AG04449 (cell line): ENCODE measurements around the gene CCDC116.

Experiments
- CTCF ChIA-PET: fragments of 350-600 bp; formaldehyde crosslinking; extraction: SDS; loops from one replicate; lab custom pipeline; 2021; ENCODE audit warnings: antibody characterized with exemption; lab: Yijun Ruan, JAX
- POLR2A ChIA-PET: fragments of 400-600, 350-600 bp; formaldehyde crosslinking; extraction: SDS; loops from one replicate; lab custom pipeline; 2020; ENCODE audit warnings: antibody characterized with exemption, inconsistent platforms; lab: Yijun Ruan, JAX
- DNase-seq: peaks from one replicate; pipeline ENCODE4 v3.0.0-alpha.2; 2010; ENCODE audit warnings: low read depth, low spot score
- H3K4me3 ChIP-seq: 2 replicates; pipeline ENCODE4 v1.5.1; 2011; ENCODE audit warnings: low read depth, mild to moderate bottlenecking, control low read depth, low read length
- TF ChIP-seq, protein P1 (sequence below): IDR thresholded peaks from one replicate; pipeline ENCODE4 v1.5.1; 2011; ENCODE audit warnings: mild to moderate bottlenecking, moderate library complexity, low read length, control low read depth, inconsistent platforms; ENCODE audit not compliant: insufficient read depth; ENCODE audit errors: missing control alignments

CCDC116 gene

DNA sequence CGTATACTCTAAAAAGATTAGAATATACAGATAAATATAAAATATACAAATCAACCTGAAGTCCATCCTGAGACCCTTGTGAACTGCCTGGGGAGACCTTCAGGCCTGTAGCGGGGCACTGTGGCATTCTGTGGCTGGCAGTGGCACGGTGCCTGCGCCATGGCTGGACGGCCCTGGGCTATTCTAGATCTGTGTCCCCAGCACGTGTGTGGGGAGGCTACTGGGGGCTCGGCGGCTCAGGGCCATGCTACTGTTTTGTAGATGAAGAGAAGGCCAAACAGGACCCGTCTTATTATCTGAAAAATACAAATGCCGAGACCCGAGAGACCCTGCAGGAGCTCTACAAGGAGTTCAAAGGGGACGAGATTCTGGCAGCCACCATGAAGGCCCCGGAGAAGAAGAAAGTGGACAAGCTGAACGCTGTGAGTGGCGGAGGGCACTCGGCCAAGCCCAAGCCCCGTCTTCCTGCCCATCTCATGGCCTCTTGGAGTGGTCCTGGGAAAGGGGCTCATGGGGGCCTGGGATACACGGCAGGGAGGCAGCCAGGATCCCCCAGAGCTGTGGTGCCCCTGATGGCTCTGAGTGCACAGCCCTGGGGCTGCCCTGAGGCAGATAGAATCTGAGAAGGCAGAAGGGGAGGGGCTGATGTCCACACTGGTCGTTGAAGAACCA lies 52.1 kb downstream of the CCDC116 start:
- DNase-seq, result no peak
- TF ChIP-seq, protein P1, sequence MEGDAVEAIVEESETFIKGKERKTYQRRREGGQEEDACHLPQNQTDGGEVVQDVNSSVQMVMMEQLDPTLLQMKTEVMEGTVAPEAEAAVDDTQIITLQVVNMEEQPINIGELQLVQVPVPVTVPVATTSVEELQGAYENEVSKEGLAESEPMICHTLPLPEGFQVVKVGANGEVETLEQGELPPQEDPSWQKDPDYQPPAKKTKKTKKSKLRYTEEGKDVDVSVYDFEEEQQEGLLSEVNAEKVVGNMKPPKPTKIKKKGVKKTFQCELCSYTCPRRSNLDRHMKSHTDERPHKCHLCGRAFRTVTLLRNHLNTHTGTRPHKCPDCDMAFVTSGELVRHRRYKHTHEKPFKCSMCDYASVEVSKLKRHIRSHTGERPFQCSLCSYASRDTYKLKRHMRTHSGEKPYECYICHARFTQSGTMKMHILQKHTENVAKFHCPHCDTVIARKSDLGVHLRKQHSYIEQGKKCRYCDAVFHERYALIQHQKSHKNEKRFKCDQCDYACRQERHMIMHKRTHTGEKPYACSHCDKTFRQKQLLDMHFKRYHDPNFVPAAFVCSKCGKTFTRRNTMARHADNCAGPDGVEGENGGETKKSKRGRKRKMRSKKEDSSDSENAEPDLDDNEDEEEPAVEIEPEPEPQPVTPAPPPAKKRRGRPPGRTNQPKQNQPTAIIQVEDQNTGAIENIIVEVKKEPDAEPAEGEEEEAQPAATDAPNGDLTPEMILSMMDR, result no peak
- ChIA-PET CTCF (no interaction called here), POLR2A (no interaction called here)
- H3K4me3 ChIP-seq, result no peak overlapping the region

DNA sequence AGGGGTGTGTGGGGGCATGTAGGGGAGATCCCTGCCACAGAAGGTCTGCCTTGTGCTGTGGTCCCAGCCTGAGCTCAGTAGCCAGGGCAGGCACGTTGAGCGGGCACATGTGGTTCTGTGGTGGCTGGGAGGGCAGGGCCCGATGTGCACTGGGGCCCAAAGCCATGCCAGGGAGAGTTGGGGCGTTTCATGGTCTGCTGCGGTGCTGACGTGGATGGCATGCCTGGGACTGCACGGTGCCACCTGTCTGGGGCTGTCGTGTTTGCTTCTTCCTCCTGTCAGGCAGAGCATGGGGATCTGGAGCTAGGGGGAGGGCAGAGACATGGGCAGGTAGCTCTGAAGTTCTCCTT lies 52.6 kb downstream of the CCDC116 start:
- POLR2A ChIA-PET, result no interaction called here
- CTCF ChIA-PET, result no interaction called here
- TF ChIP-seq, protein P1, result no peak
- no peak overlapping the region for H3K4me3 ChIP-seq
- no peak for DNase-seq

DNA sequence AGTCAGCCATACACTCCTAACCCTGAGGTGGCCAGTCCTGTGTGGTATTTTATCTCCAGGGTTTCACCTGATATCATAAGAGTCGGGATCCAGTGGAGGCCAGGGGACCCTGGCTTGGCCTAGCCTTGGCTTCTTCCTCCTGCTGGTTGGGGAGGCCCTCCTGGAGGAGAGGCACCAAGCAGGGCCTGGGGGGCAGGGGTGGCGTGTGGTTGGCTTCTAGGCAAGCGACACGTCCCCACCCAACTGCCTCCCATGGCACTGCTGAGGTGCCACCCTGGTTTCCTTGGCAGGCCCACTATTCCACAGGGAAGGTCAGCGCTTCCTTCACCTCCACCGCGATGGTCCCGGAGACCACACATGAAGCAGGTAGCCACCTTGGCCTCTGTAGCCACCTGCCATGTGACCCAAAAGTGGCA lies 53.6 kb downstream of the CCDC116 start:
- TF ChIP-seq, protein P1, result no peak
- ChIA-PET POLR2A (no interaction called here), CTCF (no interaction called here)

More for the DNA sequence above, 53.6 kb downstream of the CCDC116 start:
- H3K4me3 ChIP-seq, result no peak overlapping the region
- no peak for DNase-seq
